GM21390 (cell line): ENCODE results near the gene CYGB.
"Not testable (repeated sequence)": the region's sequence is repeated elsewhere in the genome, so short reads cannot be mapped to it uniquely, and the experiment has no call there.

ENCODE experiments used
- ATAC-seq: cut with Tn5 transposase; IDR thresholded peaks from one replicate; pipeline ENCODE4 v1.9.1; 2021; ENCODE audit not compliant: unreplicated experiment

The CYGB gene

DNA sequence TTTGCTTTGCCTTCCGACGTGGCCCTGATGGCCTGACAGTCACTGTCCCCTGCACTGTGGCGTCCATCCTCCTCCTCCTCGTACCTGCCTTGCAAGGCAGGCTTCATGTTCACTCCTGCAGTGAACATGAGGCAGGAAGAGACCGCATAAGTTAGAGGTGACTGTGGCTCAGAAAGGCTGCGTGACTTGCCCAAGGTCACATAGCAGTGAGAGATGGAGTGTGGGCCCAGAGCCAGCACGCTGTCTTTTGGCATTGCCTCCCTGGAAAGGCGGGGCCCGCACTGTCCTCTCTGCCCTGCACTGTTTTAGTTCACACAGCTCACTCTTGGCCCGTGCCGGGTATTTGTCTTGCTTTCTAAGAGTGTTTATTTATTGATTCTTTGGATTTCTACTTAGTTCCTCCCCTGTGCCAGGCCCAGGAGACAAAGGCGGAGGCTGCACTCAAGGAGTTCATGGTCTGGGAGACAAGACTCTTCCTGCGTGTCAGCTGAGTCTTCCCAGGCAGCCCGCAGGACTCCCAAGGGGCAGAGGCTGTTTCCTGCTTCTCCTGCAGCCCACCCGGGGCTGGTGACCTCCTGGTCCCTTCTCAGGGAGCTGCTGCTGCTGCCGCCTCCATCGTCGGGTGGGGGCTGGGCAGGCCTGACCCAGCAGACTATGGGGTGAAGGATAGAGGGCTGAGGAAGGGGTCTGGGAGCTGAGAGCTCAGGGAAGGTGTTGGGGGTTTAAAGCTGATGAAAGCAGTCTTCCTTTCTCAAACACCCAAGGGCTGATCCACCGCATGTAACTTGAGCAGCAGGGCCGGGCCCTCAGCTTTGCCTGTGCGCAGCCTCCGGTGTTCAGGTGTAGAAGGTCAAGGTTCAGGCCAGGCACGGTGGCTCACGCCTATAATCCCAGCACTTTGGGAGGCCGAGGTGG, 12.7 kb downstream of the CYGB start:
- no peak for ATAC-seq

DNA sequence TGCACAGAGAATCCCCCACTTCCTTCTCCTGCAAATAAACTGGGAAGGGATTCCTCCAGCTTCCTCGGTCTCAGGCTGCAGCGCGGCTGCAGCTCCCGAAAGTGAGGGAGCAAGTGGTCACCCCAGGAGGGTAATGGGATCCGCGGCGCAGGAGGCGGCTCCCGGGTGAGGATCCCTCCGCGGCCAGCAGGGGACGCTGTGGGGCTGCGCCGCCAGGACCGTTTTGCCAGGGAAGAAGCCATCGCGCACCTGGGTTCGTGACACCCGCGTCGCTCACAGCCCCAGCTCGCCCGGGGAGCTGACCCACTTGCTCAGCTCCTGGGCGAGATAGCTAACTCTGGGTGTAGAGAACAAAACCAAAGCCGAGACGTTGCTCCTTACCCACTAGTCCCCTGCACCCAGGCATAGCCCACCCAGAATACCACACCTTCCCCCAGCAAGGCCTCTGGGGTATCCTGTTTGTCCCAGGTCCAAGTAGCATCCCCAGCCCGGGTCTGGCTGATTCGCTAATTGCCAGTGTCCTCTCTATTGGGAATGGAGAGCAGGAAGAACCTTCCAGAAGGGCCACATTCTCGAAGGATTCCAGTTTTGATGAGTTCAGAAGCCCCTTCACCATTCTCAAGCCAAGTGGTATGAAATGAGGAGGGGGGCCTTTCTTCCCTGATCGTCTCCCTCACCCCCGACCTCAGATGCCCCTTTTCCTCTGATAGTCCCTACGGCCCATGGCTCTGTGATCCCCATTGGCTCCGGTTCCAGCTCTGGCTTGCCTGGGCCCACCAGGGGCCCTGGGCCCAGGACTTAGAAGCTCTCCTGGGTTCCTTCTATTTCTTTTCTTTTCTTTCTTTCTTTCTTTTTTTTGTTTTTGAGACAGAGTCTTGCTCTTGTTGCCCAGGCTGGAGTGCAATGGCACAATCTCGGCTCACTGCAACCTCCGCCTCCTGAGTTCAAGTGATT, 14.1 kb downstream of the CYGB start:
- ATAC-seq = peak; percentile 50

DNA sequence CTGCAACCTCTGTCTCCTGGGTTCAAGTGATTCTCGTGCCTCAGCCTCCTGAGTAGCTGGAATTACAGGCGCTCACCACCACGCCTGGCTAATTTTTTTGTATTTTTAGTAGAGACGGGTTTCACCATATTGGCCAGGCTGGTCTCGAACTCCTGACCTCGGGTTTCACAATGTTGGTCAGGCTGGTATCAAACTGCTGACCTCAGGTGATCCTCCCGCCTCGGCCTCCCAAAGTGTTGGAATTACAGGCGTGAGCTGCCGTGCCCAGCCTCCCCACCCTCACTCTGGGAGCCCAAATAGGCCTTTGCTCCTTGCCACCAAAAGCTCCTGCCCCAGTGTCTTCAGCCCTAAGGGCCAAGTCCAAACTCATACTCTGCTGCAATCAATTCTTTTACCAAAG, 15.8 kb downstream of the CYGB start:
- not testable (repeated sequence) for ATAC-seq

- ATAC-seq = no peak
These were observed 16.2 kb downstream of the CYGB start for GRCh38 chr17:76521262-76521661.

DNA sequence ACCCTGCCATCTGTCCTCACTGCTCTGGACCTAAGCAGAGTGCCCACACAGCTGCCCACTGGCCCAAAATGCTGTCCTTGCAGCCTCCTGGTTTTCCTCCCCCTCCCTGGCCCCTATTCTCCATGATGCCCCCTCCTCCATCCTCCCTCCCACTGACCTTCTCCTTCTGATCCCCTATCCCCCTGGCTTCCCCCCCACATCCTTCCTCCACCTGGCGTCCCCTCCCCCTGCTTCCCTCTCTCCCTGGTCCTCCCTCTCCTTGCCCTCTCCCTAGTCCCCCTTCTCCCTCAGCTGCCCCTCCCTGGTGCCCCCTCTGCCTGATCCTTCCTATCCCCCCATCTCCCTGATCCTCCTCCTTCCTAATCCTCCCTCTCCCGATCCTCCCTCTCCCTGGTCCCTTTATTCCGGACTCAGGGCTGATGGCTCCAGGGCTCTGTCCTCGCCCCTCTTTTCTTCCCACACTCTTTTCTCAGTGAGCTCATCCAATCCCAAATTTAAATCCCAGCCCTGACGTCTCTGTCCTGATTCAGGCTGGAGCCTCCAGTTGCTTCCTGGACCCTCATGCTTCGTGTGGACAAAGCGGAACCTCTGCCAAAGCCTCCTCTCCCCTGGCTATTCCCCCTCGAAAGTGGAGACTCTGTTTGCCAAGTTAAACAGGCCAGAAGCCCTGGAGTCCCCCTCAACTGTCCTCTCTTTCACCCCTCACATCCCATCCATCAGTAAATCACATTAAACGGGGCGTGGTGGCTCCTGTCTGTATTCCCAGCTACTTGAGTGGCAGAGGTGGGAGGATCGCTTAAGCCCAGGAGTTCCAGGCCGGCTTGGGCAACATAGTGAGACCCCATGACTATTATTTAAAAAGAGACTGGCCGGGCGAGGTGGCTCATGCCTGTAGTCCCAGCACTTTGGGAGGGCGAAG, 18.2 kb downstream of the CYGB start:
- no peak for ATAC-seq

DNA sequence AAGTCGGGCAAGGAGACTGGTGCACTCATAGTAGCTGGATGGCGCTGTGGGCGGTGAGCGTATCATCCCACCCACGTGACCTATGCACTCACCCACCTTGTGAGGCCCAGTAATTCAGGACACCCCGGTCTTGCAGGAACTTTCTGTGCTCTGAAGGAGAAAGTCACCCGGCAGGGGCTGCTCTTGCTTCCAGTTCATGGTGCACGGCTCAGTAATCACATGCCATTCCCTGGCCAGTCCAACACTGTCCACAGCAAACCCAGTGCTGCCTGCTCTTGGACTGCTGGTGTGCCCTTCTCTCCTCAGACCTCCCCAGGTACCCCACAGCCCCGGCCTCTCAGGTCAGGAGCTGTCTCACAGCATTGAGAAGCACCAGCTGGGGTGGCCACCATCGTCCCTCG, 19.9 kb downstream of the CYGB start:
- ATAC-seq = no peak

DNA sequence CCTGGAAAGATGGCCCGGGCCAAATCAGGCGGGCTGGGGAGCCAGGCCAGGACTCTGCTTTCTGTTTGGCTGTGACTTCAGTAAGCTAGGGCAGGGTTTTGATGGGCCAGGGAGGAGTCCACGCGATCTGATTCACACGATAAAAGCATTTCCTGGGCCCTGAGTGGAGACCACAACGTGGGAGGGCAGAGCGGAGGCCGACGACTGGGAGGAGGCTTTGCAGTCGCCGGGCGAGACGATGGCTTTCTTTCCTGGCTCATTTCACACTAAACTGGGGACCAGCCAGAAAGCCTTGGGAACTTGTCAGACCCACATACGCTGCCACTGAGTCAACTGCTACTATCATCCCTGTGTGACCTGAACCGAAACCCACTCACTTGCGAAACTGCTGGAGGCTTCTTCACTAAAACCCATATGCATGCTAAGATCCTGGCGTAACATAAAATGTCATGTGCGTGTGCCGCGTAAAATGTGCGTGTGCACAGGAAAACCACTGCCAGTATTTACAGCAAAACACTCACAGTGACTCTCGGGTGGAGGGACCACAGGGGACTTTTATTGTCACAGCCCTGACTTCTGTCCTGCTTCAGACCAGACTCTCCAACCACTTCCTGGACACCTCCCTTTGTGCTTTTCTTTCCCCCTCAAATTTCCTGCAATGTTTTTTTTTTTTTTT, 22.1 kb downstream of the CYGB start:
- ATAC-seq = no peak

GRCh38 chr17:76514355-76514754, 23.2 kb downstream of the CYGB start:
- ATAC-seq = not testable (repeated sequence)

DNA sequence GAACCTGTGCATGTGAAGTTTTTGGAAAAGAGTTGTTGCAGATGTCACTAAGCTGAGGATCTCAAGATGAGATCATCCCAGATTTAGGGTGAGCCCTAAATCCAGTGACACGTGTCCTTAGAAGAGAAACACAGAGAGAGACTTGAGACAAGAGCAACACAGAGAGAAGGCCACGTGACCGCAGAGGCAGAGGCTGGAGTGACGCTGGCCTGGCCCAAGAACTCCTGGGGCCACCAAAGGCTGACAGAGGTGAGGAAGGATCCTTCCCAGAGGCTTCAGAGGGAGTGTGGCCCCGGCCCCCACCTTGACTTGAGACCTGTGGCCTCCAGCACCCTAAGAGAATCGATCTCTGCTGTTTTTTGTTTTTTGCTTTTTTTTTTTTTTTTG, 24.2 kb downstream of the CYGB start:
- no peak for ATAC-seq

- ATAC-seq = no peak
These were observed 24.9 kb downstream of the CYGB start for GRCh38 chr17:76512366-76513305.

GRCh38 chr17:76511668-76512365, 25.7 kb downstream of the CYGB start:
- ATAC-seq = no peak

DNA sequence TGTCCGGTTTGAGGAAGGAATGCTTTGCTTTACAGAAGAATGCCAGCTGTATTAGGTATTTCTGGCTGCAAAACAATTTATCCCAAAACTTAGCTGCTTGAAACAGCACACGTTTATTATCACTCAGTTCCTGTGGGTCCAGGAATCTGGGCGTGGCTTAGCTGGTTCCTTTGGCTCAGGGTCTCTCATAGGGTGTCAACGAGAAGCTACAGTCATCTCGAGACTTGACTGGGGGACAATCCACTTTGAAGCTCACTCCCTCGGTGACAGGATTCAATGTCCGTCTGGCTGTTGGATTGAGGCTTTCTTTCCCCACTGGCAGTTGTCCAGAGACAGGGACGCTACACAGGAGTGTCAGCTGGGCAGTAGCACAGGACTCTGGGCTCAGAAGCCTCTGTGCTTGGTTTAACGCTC, 26.7 kb downstream of the CYGB start:
- ATAC-seq = no peak

DNA sequence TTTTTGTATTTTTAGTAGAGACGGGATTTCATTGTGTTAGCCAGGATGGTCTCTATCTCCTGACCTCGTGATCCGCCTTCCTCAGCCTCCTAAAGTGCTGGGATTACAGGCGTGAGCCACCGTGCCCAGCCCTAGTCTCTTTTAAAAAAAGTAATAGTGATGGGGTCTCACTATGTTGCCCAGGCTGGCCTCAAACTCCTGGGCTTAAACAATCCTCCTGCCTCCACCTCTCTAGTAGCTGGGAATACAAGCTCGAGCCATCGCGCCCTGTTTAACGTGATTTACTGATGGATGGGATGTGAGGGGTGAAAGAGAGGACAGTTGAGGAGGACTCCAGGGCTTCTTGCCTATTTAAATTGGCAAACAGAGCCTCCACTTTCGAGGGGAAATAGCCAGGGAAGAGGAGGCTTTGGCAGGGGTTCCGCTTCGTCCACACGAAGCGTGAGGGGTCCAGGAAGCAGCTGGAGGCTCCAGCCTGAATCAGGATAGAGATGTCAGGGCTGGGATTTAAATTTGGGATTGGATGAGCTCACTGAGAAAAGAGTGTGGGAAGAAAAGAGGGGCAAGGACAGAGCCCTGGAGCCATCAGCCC, 28.9 kb downstream of the CYGB start:
- ATAC-seq = not testable (repeated sequence)

GRCh38 chr17:76506408-76507345, 30.8 kb downstream of the CYGB start:
- ATAC-seq = no peak

DNA sequence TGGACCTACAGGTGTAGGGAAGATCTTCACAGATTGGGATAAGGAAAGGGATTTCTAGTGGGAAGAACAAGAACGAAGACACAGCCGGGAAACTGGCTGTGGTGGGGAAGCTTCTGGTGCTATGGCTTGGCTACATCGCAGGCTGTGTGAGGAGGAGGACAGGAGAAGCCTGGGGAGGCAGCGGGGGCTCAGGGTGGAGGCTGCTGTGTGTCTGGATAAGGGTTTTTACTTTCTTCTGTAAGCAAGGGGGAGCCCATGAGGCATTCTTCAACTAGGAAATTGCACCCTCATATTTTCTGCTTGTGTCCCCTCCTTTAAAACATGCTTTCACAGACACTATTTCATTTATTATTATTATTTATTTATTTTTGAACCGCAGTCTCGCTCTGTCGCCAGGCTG, 33.4 kb downstream of the CYGB start:
- ATAC-seq = no peak

DNA sequence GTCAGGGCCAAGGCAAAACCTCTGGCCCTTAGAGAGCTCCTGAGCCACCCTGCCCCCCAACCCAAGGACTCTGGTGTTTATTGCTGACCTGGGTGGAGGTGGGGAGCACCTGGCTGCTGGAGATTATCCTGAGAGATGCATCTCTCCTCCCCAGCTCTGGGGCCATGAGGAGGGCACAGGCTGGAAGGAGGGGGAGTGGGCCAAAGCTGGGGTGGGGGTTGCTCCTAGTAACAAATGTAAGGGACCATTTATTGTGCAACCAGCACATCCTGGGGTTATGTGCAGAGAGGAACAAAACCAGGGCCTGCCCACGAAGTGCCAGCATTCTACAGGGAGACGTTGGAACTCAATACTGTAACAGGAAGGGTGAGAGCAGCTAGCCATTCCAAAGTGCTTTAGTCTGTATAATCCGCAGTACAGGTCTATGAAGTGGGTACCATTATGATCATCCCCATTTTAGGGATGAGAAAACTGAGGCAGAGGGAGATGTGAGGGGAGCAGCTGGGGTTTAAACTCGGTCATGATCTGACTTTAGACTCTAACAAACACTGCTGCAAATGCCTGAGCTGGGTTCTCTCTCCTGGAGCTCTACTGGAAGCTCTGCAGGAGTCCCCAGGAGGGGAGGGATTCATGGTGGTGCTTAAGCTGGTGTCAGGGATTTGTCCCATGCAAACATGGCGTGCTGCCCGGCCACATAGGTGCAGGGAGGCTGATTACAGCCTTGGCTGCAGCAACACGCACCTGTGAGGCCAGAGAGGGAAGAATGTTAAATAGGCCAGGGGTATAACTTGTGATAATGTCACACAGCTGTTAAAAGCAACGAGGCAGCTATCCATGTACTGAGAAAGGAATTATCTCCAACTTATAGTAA, 34.9 kb downstream of the CYGB start:
- ATAC-seq = no peak
